ENCODE data around the gene ROR2. TPM values are rescaled to one million over a fixed set of nuclear protein-coding genes. Genes with fewer than 3 reads are reported as not detected.

The ROR2 gene
- polyA plus RNA-seq, 3 donors = not detected

GRCh38 chr9:91663858-91664257, 286.2 kb downstream of the ROR2 start:
- no peak for DNase-seq
- Mint-ChIP-seq H3K9me3 (no peaks in the 10 kb centered on the region), H3K36me3 (no peaks in the 10 kb centered on the region), H3K27ac (no peak overlapping the region), H3K27me3 (ENCODE audit: low read depth in 3 of 3) (peaks cover 4 to 8% (median 4%) of the 10 kb centered on the region in 3 donors), H3K4me3 (no peak overlapping the region), H3K4me1 (peaks cover 13% of the 10 kb centered on the region)
- Histone ChIP-seq H3K79me2 (ENCODE audit: insufficient read depth, low read length) (no peaks in the 10 kb centered on the region), H3K4me3 (replicated peaks in 1 of 3; ENCODE audit: low read depth in 2 of 3, low read length in 3 of 3) (no peak overlapping the region), H3K27ac (ENCODE audit: low read depth in 1 of 2, low read length in 2 of 2) (no peak overlapping the region), H4K20me1 (ENCODE audit: insufficient read depth, low read length) (no peaks in the 10 kb centered on the region), H3K36me3 (replicated peaks in 1 of 2; ENCODE audit: control insufficient read depth in 1 of 2, insufficient read depth in 2 of 2, low read length in 2 of 2) (no peaks in the 10 kb centered on the region), H3K9ac (ENCODE audit: insufficient read depth, low read length, poor library complexity, severe bottlenecking) (no peak overlapping the region), H3K27me3 (ENCODE audit: control insufficient read depth in 2 of 2, insufficient read depth in 2 of 2, low read length in 2 of 2) (peaks cover 0 to 3% of the 10 kb centered on the region in 2 donors), H3K9me3 (replicated peaks in 1 of 2; ENCODE audit: control insufficient read depth in 1 of 2, insufficient read depth in 1 of 2, low read length in 2 of 2) (no peaks in the 10 kb centered on the region), H3K4me1 (ENCODE audit: control insufficient read depth in 1 of 2, insufficient read depth in 2 of 2, low read length in 2 of 2) (peaks cover 0 to 5% of the 10 kb centered on the region in 2 donors), H3K4me2 (replicated peaks; ENCODE audit: extremely low read depth, low read length, poor library complexity, severe bottlenecking) (no peak overlapping the region), H2AFZ (ENCODE audit: insufficient read depth, low read depth, low read length, poor library complexity, severe bottlenecking) (no peak overlapping the region)
- intact Hi-C loops (cut with micrococcal nuclease) = no loop called here
- TF ChIP-seq, protein P1, sequence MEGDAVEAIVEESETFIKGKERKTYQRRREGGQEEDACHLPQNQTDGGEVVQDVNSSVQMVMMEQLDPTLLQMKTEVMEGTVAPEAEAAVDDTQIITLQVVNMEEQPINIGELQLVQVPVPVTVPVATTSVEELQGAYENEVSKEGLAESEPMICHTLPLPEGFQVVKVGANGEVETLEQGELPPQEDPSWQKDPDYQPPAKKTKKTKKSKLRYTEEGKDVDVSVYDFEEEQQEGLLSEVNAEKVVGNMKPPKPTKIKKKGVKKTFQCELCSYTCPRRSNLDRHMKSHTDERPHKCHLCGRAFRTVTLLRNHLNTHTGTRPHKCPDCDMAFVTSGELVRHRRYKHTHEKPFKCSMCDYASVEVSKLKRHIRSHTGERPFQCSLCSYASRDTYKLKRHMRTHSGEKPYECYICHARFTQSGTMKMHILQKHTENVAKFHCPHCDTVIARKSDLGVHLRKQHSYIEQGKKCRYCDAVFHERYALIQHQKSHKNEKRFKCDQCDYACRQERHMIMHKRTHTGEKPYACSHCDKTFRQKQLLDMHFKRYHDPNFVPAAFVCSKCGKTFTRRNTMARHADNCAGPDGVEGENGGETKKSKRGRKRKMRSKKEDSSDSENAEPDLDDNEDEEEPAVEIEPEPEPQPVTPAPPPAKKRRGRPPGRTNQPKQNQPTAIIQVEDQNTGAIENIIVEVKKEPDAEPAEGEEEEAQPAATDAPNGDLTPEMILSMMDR (IDR thresholded peaks at IDR 0.05) = no peak
- 83% methylated on average over 2 of the region's 6 CpGs for WGBS (ENCODE audit: insufficient coverage)

- H3K27ac ChIP-seq (ENCODE audit: low read depth in 1 of 2, low read length in 2 of 2) = no peak overlapping the region
- H3K9me3 Mint-ChIP-seq = no peaks in the 10 kb centered on the region
- no peaks in the 10 kb centered on the region for H3K9me3 ChIP-seq (replicated peaks in 1 of 2; ENCODE audit: control insufficient read depth in 1 of 2, insufficient read depth in 1 of 2, low read length in 2 of 2)
- no peak overlapping the region for H3K9ac ChIP-seq (ENCODE audit: insufficient read depth, low read length, poor library complexity, severe bottlenecking)
- intact Hi-C loops (cut with micrococcal nuclease) = no loop called here
- no peaks in the 10 kb centered on the region for H3K36me3 Mint-ChIP-seq
- H3K27me3 Mint-ChIP-seq (ENCODE audit: low read depth in 3 of 3) = peaks cover 4 to 8% (median 6%) of the 10 kb centered on the region in 3 donors
- H3K4me1 Mint-ChIP-seq = peaks cover 13% of the 10 kb centered on the region
- no peak overlapping the region for H3K4me2 ChIP-seq (replicated peaks; ENCODE audit: extremely low read depth, low read length, poor library complexity, severe bottlenecking)
- whole genome bisulfite sequencing (ENCODE audit: insufficient coverage) = 86% methylated on average over 2 of the region's 3 CpGs
- H3K27me3 ChIP-seq (ENCODE audit: control insufficient read depth in 2 of 2, insufficient read depth in 2 of 2, low read length in 2 of 2) = peaks cover 0 to 3% of the 10 kb centered on the region in 2 donors
- DNase-seq = no peak
- peaks cover 0 to 5% of the 10 kb centered on the region in 2 donors for H3K4me1 ChIP-seq (ENCODE audit: control insufficient read depth in 1 of 2, insufficient read depth in 2 of 2, low read length in 2 of 2)
- H3K4me3 Mint-ChIP-seq = no peak overlapping the region
- H3K36me3 ChIP-seq (replicated peaks in 1 of 2; ENCODE audit: control insufficient read depth in 1 of 2, insufficient read depth in 2 of 2, low read length in 2 of 2) = no peaks in the 10 kb centered on the region
- no peak overlapping the region for H3K27ac Mint-ChIP-seq
- H3K4me3 ChIP-seq (replicated peaks in 1 of 3; ENCODE audit: low read depth in 2 of 3, low read length in 3 of 3) = no peak overlapping the region
- no peaks in the 10 kb centered on the region for H3K79me2 ChIP-seq (ENCODE audit: insufficient read depth, low read length)
- no peaks in the 10 kb centered on the region for H4K20me1 ChIP-seq (ENCODE audit: insufficient read depth, low read length)
- TF ChIP-seq, protein P1 (IDR thresholded peaks at IDR 0.05) = no peak
- no peak overlapping the region for H2AFZ ChIP-seq (ENCODE audit: insufficient read depth, low read depth, low read length, poor library complexity, severe bottlenecking)
Observed at GRCh38 chr9:91661451-91661850, 288.6 kb downstream of the ROR2 start.
